Hematopoietic multipotent progenitor cell (in vitro differentiated cells): ENCODE data around the gene TSHZ2. TPM values are rescaled to one million over a fixed set of nuclear protein-coding genes. Genes with fewer than 3 reads are reported as not detected.
A peak's percentile ranks its signal among the peaks of the same experiment; 100 is the strongest.
"Not testable (repeated sequence)": the region's sequence is repeated elsewhere in the genome, so short reads cannot be mapped to it uniquely, and the experiment has no call there.

Experiments used
- DNase-seq, 3 donors: peaks; one replicate each; pipeline ENCODE4 v3.0.0-alpha.2; 2011 to 2015; ENCODE audit warnings: low read depth in 2 of 3, low spot score in 2 of 3
- total RNA-seq: library from RNA; depleted of rRNA; stranded (reverse); fragments of >200 nt; gene quantifications from one replicate; pipeline ENCODE4 v1.2.3, GENCODE V29; 2012

The TSHZ2 gene
- total RNA-seq, 1 donor = under 0.01 TPM

- DNase-seq = no peak
Observed at GRCh38 chr20:53463101-53463972, 491.2 kb downstream of the TSHZ2 start.

- DNase-seq = no peak
Observed at GRCh38 chr20:53466279-53466678, 494.1 kb downstream of the TSHZ2 start.

GRCh38 chr20:53468587-53468986, 496.4 kb downstream of the TSHZ2 start:
- peak in 2 of 3 donors; percentile 1 to 17 for DNase-seq

- DNase-seq = not testable (repeated sequence)
Observed at GRCh38 chr20:53472859-53473258, 500.7 kb downstream of the TSHZ2 start.

GRCh38 chr20:53480913-53481312, 508.8 kb downstream of the TSHZ2 start:
- no peak for DNase-seq

- DNase-seq = no peak
Observed at GRCh38 chr20:53487461-53488200, 515.5 kb downstream of the TSHZ2 start.

GRCh38 chr20:53488775-53489272, 516.7 kb downstream of the TSHZ2 start:
- no peak for DNase-seq

- DNase-seq = no peak
Observed at GRCh38 chr20:53489528-53489927, 517.4 kb downstream of the TSHZ2 start.

GRCh38 chr20:53490620-53491019, 518.5 kb downstream of the TSHZ2 start:
- no peak for DNase-seq

GRCh38 chr20:53491462-53491861, 519.3 kb downstream of the TSHZ2 start:
- DNase-seq = no peak

GRCh38 chr20:53492212-53492611, 520.1 kb downstream of the TSHZ2 start:
- DNase-seq = no peak

GRCh38 chr20:53493311-53493857, 521.2 kb downstream of the TSHZ2 start:
- DNase-seq = no peak

- no peak for DNase-seq
Observed at GRCh38 chr20:53494753-53495152, 522.6 kb downstream of the TSHZ2 start.

- no peak for DNase-seq
Observed at GRCh38 chr20:53495398-53496092, 523.4 kb downstream of the TSHZ2 start.

- no peak for DNase-seq
Observed at GRCh38 chr20:53497246-53497645, 525.1 kb downstream of the TSHZ2 start.

- no peak for DNase-seq
Observed at GRCh38 chr20:53498341-53498740, 526.2 kb downstream of the TSHZ2 start.

- DNase-seq = no peak
Observed at GRCh38 chr20:53500651-53501050, 528.5 kb downstream of the TSHZ2 start.

GRCh38 chr20:53502820-53503219, 530.7 kb downstream of the TSHZ2 start:
- no peak for DNase-seq

- no peak for DNase-seq
Observed at GRCh38 chr20:53503517-53503919, 531.4 kb downstream of the TSHZ2 start.

GRCh38 chr20:53504106-53504505, 531.9 kb downstream of the TSHZ2 start:
- DNase-seq = not testable (repeated sequence)

- no peak for DNase-seq
Observed at GRCh38 chr20:53510262-53510661, 538.1 kb downstream of the TSHZ2 start.
